ENCODE data around the gene IFNA4. TPM values are rescaled to one million over a fixed set of nuclear protein-coding genes. Genes with fewer than 3 reads are reported as not detected.

Gene IFNA4
- total RNA-seq, 3 donors from 2014 or later = not detected

GRCh38 chr9:21154018-21154608 lies 33.3 kb downstream of the IFNA4 start:
- intact Hi-C loops (cut with DNase I, micrococcal nuclease) = no loop called here
- DNase-seq = peak in 1 of 3 donors; percentile 10
- H3K4me1 ChIP-seq (ENCODE audit: low read depth) = no peaks in the 10 kb centered on the region
- TF ChIP-seq, protein P1, sequence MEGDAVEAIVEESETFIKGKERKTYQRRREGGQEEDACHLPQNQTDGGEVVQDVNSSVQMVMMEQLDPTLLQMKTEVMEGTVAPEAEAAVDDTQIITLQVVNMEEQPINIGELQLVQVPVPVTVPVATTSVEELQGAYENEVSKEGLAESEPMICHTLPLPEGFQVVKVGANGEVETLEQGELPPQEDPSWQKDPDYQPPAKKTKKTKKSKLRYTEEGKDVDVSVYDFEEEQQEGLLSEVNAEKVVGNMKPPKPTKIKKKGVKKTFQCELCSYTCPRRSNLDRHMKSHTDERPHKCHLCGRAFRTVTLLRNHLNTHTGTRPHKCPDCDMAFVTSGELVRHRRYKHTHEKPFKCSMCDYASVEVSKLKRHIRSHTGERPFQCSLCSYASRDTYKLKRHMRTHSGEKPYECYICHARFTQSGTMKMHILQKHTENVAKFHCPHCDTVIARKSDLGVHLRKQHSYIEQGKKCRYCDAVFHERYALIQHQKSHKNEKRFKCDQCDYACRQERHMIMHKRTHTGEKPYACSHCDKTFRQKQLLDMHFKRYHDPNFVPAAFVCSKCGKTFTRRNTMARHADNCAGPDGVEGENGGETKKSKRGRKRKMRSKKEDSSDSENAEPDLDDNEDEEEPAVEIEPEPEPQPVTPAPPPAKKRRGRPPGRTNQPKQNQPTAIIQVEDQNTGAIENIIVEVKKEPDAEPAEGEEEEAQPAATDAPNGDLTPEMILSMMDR (IDR thresholded peaks at IDR 0.05) = no peak
- ATAC-seq = peak; percentile 25
- H3K4me3 ChIP-seq = no peak overlapping the region
- no peaks in the 10 kb centered on the region for H3K9me3 ChIP-seq
- no peaks in the 10 kb centered on the region for H3K36me3 ChIP-seq (ENCODE audit: low read depth)

GRCh38 chr9:21153336-21154017 lies 33.9 kb downstream of the IFNA4 start:
- no peak for ATAC-seq
- TF ChIP-seq, protein P1 (IDR thresholded peaks at IDR 0.05) = no peak
- H3K36me3 ChIP-seq (ENCODE audit: low read depth) = no peaks in the 10 kb centered on the region
- no peaks in the 10 kb centered on the region for H3K4me1 ChIP-seq (ENCODE audit: low read depth)
- H3K4me3 ChIP-seq = no peak overlapping the region
- no peaks in the 10 kb centered on the region for H3K9me3 ChIP-seq
- no peak for DNase-seq
- intact Hi-C loops (cut with DNase I, micrococcal nuclease) = no loop called here

DNA sequence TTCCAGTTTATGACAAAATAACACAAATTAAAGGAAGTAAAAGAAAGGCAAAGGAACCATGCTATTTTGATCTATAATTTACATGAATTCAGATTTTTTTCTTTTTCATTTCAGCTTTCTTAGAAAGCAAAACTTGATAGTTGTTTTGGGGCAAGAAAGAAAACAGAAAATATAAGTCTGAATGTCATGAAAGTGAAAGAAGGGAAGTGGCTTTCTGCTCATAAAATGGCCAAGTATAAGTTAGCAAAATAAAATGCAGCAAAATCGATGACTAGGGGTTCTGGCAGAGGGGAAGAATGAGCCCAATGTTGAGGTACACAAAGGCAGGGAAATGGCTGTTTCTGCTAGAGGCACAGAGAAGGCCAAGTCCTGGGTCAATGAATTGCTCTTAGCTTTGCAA lies 42.8 kb downstream of the IFNA4 start:
- H3K9me3 ChIP-seq = no peaks in the 10 kb centered on the region
- no peak overlapping the region for H3K4me3 ChIP-seq
- no peaks in the 10 kb centered on the region for H3K4me1 ChIP-seq (ENCODE audit: low read depth)
- intact Hi-C loops (cut with DNase I, micrococcal nuclease) = no loop called here
- TF ChIP-seq, protein P1 (IDR thresholded peaks at IDR 0.05) = no peak
- no peak for DNase-seq
- no peak for ATAC-seq
- H3K36me3 ChIP-seq (ENCODE audit: low read depth) = no peaks in the 10 kb centered on the region

DNA sequence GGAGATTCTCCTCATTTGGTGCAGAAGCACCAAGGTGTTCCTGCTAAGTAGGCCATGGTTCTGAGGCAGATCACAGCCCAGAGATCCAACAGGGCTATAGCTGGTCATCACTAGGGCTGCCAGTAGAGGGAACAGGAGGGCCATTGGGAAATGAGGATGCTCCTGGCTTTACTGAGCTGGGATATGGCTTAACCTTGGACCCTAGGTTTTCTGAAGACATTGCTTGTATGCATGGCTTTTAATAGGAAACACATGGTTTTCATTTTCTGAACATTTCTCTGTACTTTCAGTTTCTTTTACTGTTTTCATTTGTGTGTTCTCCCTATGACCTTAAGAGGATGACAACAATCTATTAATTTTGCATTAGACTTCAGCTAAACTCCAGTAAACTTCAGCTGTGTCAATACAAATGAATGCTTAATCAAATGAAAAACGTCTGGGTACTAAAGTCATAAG lies 45.9 kb downstream of the IFNA4 start, which contains the start of gene IFNW1:
IFNW1 (minus strand) TSS at position 406 of the 456 bp plus-strand sequence; CDS start at position 144, 262 bp downstream.
- no peak for ATAC-seq
- no peak within 1 kb of the TSS for H3K4me3 ChIP-seq
- TF ChIP-seq, protein P1 (IDR thresholded peaks at IDR 0.05) = no peak
- intact Hi-C loops (cut with DNase I, micrococcal nuclease) = no loop called here
- no peaks in the 10 kb centered on the region for H3K36me3 ChIP-seq (ENCODE audit: low read depth)
- no peak for DNase-seq
- H3K9me3 ChIP-seq = no peaks in the 10 kb centered on the region
- H3K4me1 ChIP-seq (ENCODE audit: low read depth) = no peaks in the 10 kb centered on the region

GRCh38 chr9:21137020-21137419 lies 50.4 kb downstream of the IFNA4 start:
- Histone ChIP-seq H3K9me3 (no peaks in the 10 kb centered on the region), H3K36me3 (ENCODE audit: low read depth) (no peaks in the 10 kb centered on the region), H3K4me1 (ENCODE audit: low read depth) (no peaks in the 10 kb centered on the region), H3K4me3 (no peak overlapping the region)
- ATAC-seq (no peak), DNase-seq (no peak)
- TF ChIP-seq, protein P1 (IDR thresholded peaks at IDR 0.05) = no peak
- intact Hi-C loops (cut with DNase I, micrococcal nuclease) = no loop called here

Other genes with a start within 250 kb of the IFNA4 start
- 1 to 10 TPM in 2 of 3 donors, under 1 TPM in 1; 0.93 to 6.1 (median 1.9) TPM for gene HACD4, start 155.9 kb downstream of the IFNA4 start, total RNA-seq
- not detected for gene IFNB1, start 109.6 kb downstream of the IFNA4 start, total RNA-seq
- not detected for gene IFNW1, start 45.8 kb downstream of the IFNA4 start, total RNA-seq
- gene IFNA21, start 20.9 kb downstream of the IFNA4 start, total RNA-seq = not detected
- gene IFNA7, start 14.6 kb upstream of the IFNA4 start, total RNA-seq = not detected
- gene IFNA10, start 19.6 kb upstream of the IFNA4 start, total RNA-seq = not detected
- gene IFNA16, start 29.7 kb upstream of the IFNA4 start, total RNA-seq = not detected
- gene IFNA17, start 40.6 kb upstream of the IFNA4 start, total RNA-seq = not detected
- not detected for gene IFNA14, start 52.4 kb upstream of the IFNA4 start, total RNA-seq
- under 1 TPM in 1 of 3 donors, not detected in 2; 0.41 TPM for gene IFNA5, start 117.7 kb upstream of the IFNA4 start, total RNA-seq
- 10 to 100 TPM; 21.8 to 23.9 (median 23.4) TPM for gene KLHL9, start 147.8 kb upstream of the IFNA4 start, total RNA-seq
- not detected for gene IFNA6, start 163.3 kb upstream of the IFNA4 start, total RNA-seq
- not detected for gene IFNA13, start 180.5 kb upstream of the IFNA4 start, total RNA-seq
- not detected for gene IFNA2, start 197.8 kb upstream of the IFNA4 start, total RNA-seq
- not detected for gene IFNA8, start 221.5 kb upstream of the IFNA4 start, total RNA-seq